A549 (cell line): ENCODE results near the gene PEX10. TPM values are rescaled to one million over a fixed set of nuclear protein-coding genes. Genes with fewer than 3 reads are reported as not detected.
A peak's percentile ranks its signal among the peaks of the same experiment; 100 is the strongest.

Experiments
- ATAC-seq, 2 experiments: fragments of 200-7000 bp in 1 of 2; fragments of >200 bp in 1 of 2; cut with Nextera tagmentation in 1 of 2; cut with Tn5 transposase in 1 of 2; 3 replicates each; pipeline versions ENCODE4 v1.8.0 to v1.9.1; 2018 to 2020; ENCODE audit warnings: mild to moderate bottlenecking in 1 of 2, moderate library complexity in 1 of 2
- CTCF ChIA-PET: fragments of 300-600 bp; sonication (Branson Sonifier 250); formaldehyde crosslinking; extraction: SDS; loops from one replicate; lab custom pipeline; 2021; ENCODE audit warnings: antibody characterized with exemption, inconsistent platforms; lab: Yijun Ruan, JAX
- POLR2A ChIA-PET: fragments of 350-600 bp; formaldehyde crosslinking; extraction: SDS; loops from one replicate; lab custom pipeline; 2021; ENCODE audit warnings: antibody characterized with exemption, inconsistent platforms; lab: Yijun Ruan, JAX
- DNase-seq, 2 experiments: peaks; one replicate each; pipeline versions ENCODE4 v3.0.0 to v3.0.0-alpha.2; 2011 to 2016; ENCODE audit warnings: low read depth in 1 of 2, low spot score in 1 of 2
- FAIRE-seq: peaks from 2 replicates; lab custom pipeline; 2011; peaks lifted over from hg19 to GRCh38; lab: Jason Lieb, UNC
- H3K27ac ChIP-seq, 2 experiments: fragments of >200 bp; sonication (Bioruptor Twin); formaldehyde crosslinking; 3 replicates each; pipeline ENCODE4 v1.5.1; 2016 to 2017
- H3K4me1 ChIP-seq: fragments of >200 bp; sonication (Bioruptor Twin); formaldehyde crosslinking; 3 replicates; pipeline ENCODE4 v1.6.1; 2016
- H3K4me2 ChIP-seq: fragments of >200 bp; sonication (Bioruptor Twin); formaldehyde crosslinking; 3 replicates; pipeline ENCODE4 v1.6.1; 2016
- H3K4me3 ChIP-seq: fragments of >200 bp; sonication (Bioruptor Twin); formaldehyde crosslinking; 3 replicates; pipeline ENCODE4 v1.5.1; 2016
- H3K9me3 ChIP-seq: fragments of >200 bp; sonication (Bioruptor Twin); formaldehyde crosslinking; 3 replicates; pipeline ENCODE4 v1.6.1; 2016
- ATOH8 ChIP-seq: fragments of 250-450 bp; sonication (Bioruptor Pico); IDR thresholded peaks from 2 replicates; pipeline ENCODE4 v1.5.0; 2020; ENCODE audit warnings: low read depth, mild to moderate bottlenecking, moderate library complexity
- BHLHE40 ChIP-seq: IDR thresholded peaks from 2 replicates; pipeline ENCODE4 v1.6.1; 2012; ENCODE audit warnings: low read depth, low read length, inconsistent platforms
- CHD2 ChIP-seq: fragments of 150-350 bp; IDR thresholded peaks from 2 replicates; pipeline ENCODE4 v1.6.1; 2014; ENCODE audit warnings: low read length; ENCODE audit not compliant: partially characterized antibody
- ELK1 ChIP-seq: fragments of 150-350 bp; IDR thresholded peaks from 2 replicates; pipeline ENCODE4 v1.6.1; 2014; ENCODE audit warnings: low read depth, mild to moderate bottlenecking, low read length
- FOSB ChIP-seq: fragments of 250-450 bp; sonication (Bioruptor Pico); IDR thresholded peaks from 2 replicates; pipeline ENCODE4 v1.5.0; 2020; ENCODE audit warnings: mild to moderate bottlenecking, moderate library complexity
- FOSL2 ChIP-seq, 2 experiments: fragments of 450-650 bp in 1 of 2; fragments of >200 bp in 1 of 2; sonication (Bioruptor Twin) in 1 of 2; formaldehyde crosslinking; IDR thresholded peaks; 2 replicates each; pipeline versions ENCODE4 v1.5.0 to v1.6.1; 2016 to 2020; ENCODE audit warnings: mild to moderate bottlenecking in 1 of 2, moderate library complexity in 1 of 2
- HDAC2 ChIP-seq: fragments of 200-600 bp; sonication (generic); IDR thresholded peaks from 2 replicates; pipeline ENCODE4 v1.6.1; 2016
- HOXA7 ChIP-seq: fragments of 250-450 bp; sonication (Bioruptor Pico); IDR thresholded peaks from 2 replicates; pipeline ENCODE4 v1.5.0; 2020; ENCODE audit warnings: mild to moderate bottlenecking, moderate library complexity
- HOXB13 ChIP-seq: fragments of 250-450 bp; sonication (Bioruptor Pico); IDR thresholded peaks from 2 replicates; pipeline ENCODE4 v1.5.0; 2020; ENCODE audit warnings: low read depth, mild to moderate bottlenecking, moderate library complexity
- JUN ChIP-seq, 2 experiments: fragments of >200 bp; sonication (Bioruptor Twin); formaldehyde crosslinking; IDR thresholded peaks; 2 replicates in 1 of 2; 3 replicates in 1 of 2; pipeline ENCODE4 v1.6.1; 2016 to 2017
- JUNB ChIP-seq: fragments of >200 bp; sonication (Bioruptor Twin); formaldehyde crosslinking; IDR thresholded peaks from 2 replicates; pipeline ENCODE4 v1.6.1; 2016
- KDM1A ChIP-seq: fragments of 200-600 bp; sonication (generic); IDR thresholded peaks from 2 replicates; pipeline ENCODE4 v1.6.1; 2016; ENCODE audit warnings: low read depth, mild to moderate bottlenecking
- MAFK ChIP-seq: fragments of 450-650 bp; IDR thresholded peaks from 2 replicates; pipeline ENCODE4 v1.6.1; 2014; ENCODE audit not compliant: partially characterized antibody
- MAZ ChIP-seq: fragments of 150-350 bp; IDR thresholded peaks from 2 replicates; pipeline ENCODE4 v1.6.1; 2014; ENCODE audit warnings: antibody characterized with exemption, low read depth, low read length, borderline replicate concordance
- MYC ChIP-seq: IDR thresholded peaks from 2 replicates; pipeline ENCODE4 v1.6.1; 2012; ENCODE audit warnings: mild to moderate bottlenecking, inconsistent platforms, low read length, improper control_type of control experiment, borderline replicate concordance
- NFE2L2 ChIP-seq: fragments of 150-350 bp; conservative IDR thresholded peaks from 2 replicates; pipeline ENCODE4 v1.6.1; 2014; ENCODE audit warnings: low read length
- NPAS2 ChIP-seq: fragments of 250-450 bp; sonication (Bioruptor Pico); IDR thresholded peaks from 2 replicates; pipeline ENCODE4 v1.8.0; 2022; ENCODE audit warnings: mild to moderate bottlenecking, moderate library complexity, borderline replicate concordance
- NR3C1 ChIP-seq: fragments of >200 bp; sonication (Bioruptor Twin); formaldehyde crosslinking; IDR thresholded peaks from 3 replicates; pipeline ENCODE4 v1.6.1; 2017
- RCOR1 ChIP-seq: fragments of 150-350 bp; IDR thresholded peaks from 2 replicates; pipeline ENCODE4 v1.6.1; 2014; ENCODE audit warnings: antibody characterized with exemption, low read length, low read depth
- TFCP2L1 ChIP-seq: fragments of 250-450 bp; sonication (Bioruptor Pico); IDR thresholded peaks from 2 replicates; pipeline ENCODE4 v1.5.0; 2021; ENCODE audit warnings: mild to moderate bottlenecking
- ZC3H11A ChIP-seq: fragments of 450-650 bp; IDR thresholded peaks from 2 replicates; pipeline ENCODE4 v1.6.1; 2014; ENCODE audit warnings: antibody characterized with exemption, mild to moderate bottlenecking
- ZFP36 ChIP-seq: fragments of 450-650 bp; IDR thresholded peaks from 2 replicates; pipeline ENCODE4 v1.6.1; 2014; ENCODE audit warnings: borderline replicate concordance; ENCODE audit not compliant: partially characterized antibody
- WGBS: methylation state at CpG from one replicate; pipeline ENCODE4 v1.1.6; 2017; ENCODE audit errors: missing lambda C conversion rate; 5-methylcytosine and 5-hydroxymethylcytosine counted together
- polyA plus RNA-seq, 4 experiments: library from polyadenylated mRNA; depleted of rRNA in 3 of 4; stranded (reverse); fragments of >200 nt; fragmentation: RNase III in 1 of 4; extraction: RNeasy Plus Mini Kit Qiagen cat#74134 plus additional on column Dnase treatment in 1 of 4; gene quantifications; 2 replicates in 3 of 4; 3 replicates in 1 of 4; pipeline ENCODE4 v1.2.3, GENCODE V29; 2011 to 2017
- TF ChIP-seq, protein P1 (sequence below): IDR thresholded peaks from 2 replicates; pipeline ENCODE4 v1.6.1; 2012
- TF ChIP-seq, protein P2 (sequence below): fragments of >200 bp; sonication (Bioruptor Twin); formaldehyde crosslinking; IDR thresholded peaks from 2 replicates; pipeline ENCODE4 v1.6.1; 2016

The PEX10 gene
- polyA plus RNA-seq, 2 of the 4 experiments (the other 2 are of a cell fraction): 12.3 to 20.2 TPM

DNA sequence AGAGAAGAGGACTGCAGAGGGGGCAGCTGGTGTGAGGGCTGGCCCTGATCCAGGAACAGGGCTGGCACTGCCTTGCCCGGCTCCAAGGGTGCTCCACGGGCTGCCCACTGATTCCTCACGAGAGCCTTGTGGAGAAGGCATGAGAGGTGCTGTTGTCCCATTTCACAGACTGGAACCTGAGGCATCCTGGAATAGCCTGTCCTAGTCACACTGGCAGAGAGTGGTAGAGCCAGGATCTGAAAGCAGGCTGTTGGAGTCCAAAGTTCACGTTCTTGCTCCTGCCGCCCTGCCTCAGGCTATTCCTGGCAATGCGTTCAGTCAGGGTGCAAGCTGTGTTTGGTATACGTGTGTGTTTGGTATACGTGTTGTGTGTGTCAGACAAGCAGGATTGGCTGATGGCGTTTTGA lies 18.9 kb downstream of the PEX10 start:
- Histone ChIP-seq H3K4me3 (peak overlapping the region; percentile 100; the same call in 2 of the 3 replicates), H3K27ac (peak overlapping the region in 1 of 2 experiments; percentile 98; a peak in 1 of 6 replicates), H3K4me1 (peaks cover 25% of the 10 kb centered on the region), H3K4me2 (peak overlapping the region; percentile 100)
- no peak for ATAC-seq
- 67% methylated on average over 9 of the region's 9 CpGs for WGBS
- no peak for FAIRE-seq
- POLR2A ChIA-PET: no interaction called here
- CTCF ChIA-PET: interaction anchor here (0.9 to 2.0 kb wide), 3 partner anchors 10 to 198 kb away, joined by 3 to 6 read pairs (median 5); no protein-coding TSS in a partner anchor
- TF ChIP-seq MYC (no peak), HOXB13 (CRISPR knock-in tag) (no peak), HDAC2 (no peak), NR3C1 (no peak), NFE2L2 (no peak), NPAS2 (no peak), JUNB (no peak), TFCP2L1 (CRISPR knock-in tag) (no peak), ZC3H11A (no peak), FOSB (CRISPR knock-in tag) (no peak), KDM1A (no peak), MAZ (no peak), MAFK (no peak)
- TF ChIP-seq, protein P1, sequence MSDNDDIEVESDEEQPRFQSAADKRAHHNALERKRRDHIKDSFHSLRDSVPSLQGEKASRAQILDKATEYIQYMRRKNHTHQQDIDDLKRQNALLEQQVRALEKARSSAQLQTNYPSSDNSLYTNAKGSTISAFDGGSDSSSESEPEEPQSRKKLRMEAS: no peak
- TF ChIP-seq, all 56 proteins: peak for 0
- no peaks in the 10 kb centered on the region for H3K9me3 ChIP-seq
- DNase-seq: no peak

DNA sequence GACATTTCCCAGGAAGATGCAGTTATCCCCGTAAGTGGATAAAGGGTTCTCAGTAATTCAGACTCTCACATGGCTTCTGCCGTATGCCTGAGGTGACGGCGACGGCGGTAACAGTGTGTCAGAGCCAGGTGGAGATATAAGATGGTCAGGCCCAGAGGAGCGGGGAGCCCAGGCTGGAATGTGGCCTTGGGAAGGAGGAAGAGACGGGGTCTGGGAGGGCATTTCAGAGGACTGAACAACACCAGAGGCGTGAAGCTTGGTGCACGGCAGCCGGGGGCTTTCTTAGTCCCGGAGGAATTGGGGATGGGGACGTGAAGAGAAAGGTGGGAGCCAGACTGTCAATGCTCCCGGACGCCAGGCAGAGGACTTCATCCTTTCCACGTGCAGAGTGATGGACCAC lies 19.7 kb downstream of the PEX10 start:
- no peak for TF ChIP-seq FOSL2 (IDR thresholded peaks at IDR 0.05)
- TF ChIP-seq FOSL2 (CRISPR knock-in tag; IDR thresholded peaks at IDR 0.05): no peak
- no peak for TF ChIP-seq ATOH8
- TF ChIP-seq FOSB (CRISPR knock-in tag): no peak
- TF ChIP-seq CHD2: no peak
- TF ChIP-seq RCOR1: no peak
- TF ChIP-seq HOXA7 (CRISPR knock-in tag): no peak
- TF ChIP-seq JUNB: no peak
- no peak for TF ChIP-seq BHLHE40
- no peak for TF ChIP-seq ZFP36
- TF ChIP-seq ELK1: no peak
- H3K27ac ChIP-seq: peak overlapping the region; percentile 98
- no peak for ATAC-seq
- peaks cover 25% of the 10 kb centered on the region for H3K4me1 ChIP-seq
- FAIRE-seq: no peak
- peak overlapping the region; percentile 100 for H3K4me2 ChIP-seq
- 65% methylated on average over 16 of the region's 16 CpGs for WGBS
- no peaks in the 10 kb centered on the region for H3K9me3 ChIP-seq
- peak overlapping the region; percentile 100 for H3K4me3 ChIP-seq
- ChIA-PET CTCF (interaction anchor here (0.6 to 4.4 kb wide), 2 partner anchors 11 to 155 kb away, joined by 3 to 32 read pairs; no protein-coding TSS in a partner anchor), POLR2A (no interaction called here)
- DNase-seq: no peak

DNA sequence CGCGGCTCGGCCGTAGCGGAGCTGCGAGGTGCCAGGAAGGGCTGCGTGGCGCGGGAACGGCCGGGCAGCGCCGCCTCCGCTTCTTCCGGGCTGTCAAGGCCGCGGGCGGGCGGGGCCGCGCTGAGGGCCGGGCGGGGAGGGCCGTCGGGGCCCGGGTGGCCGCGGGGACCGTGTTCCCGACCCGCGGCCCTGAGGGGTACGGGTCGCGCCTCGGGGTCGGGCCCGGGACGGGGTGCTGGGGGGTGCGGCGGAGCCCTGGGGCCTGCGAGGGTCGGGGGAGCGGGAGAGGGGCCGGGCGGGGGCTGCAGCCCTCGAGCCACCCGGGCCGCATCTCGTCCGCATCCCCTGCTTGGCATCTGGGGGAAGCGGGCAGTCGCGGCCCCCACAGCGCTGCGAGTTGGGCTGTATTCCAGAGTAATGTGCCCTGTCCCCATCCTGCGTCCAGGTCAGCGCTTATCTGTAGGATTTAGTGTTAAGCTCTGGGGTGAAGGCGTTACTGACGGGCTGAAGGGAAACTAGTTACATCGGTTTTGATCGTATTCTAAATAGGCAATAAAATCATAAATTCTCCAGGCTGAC lies 20.3 kb downstream of the PEX10 start:
- DNase-seq: peak in 1 of 2 experiments; percentile 4
- H3K4me3 ChIP-seq: peak overlapping the region; percentile 100
- peak overlapping the region; percentile 98 for H3K27ac ChIP-seq
- no peaks in the 10 kb centered on the region for H3K9me3 ChIP-seq
- peak in 1 of 2 experiments; percentile 14; a peak in 2 of 5 replicates for TF ChIP-seq JUN (IDR thresholded peaks at IDR 0.05)
- TF ChIP-seq, protein P2, sequence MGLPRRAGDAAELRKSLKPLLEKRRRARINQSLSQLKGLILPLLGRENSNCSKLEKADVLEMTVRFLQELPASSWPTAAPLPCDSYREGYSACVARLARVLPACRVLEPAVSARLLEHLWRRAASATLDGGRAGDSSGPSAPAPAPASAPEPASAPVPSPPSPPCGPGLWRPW: no peak
- CTCF ChIA-PET: interaction anchor here (0.6 to 16.3 kb wide), 5 partner anchors 11 to 330 kb away, joined by 3 to 267 read pairs (median 3); partner anchors contain the start of gene FAAP20
- POLR2A ChIA-PET: interaction anchor here (0.8 to 1.3 kb wide), 14 partner anchors 9 to 202 kb away, joined by 3 to 10 read pairs (median 4); partner anchors contain the start of gene FAAP20
- peaks cover 25% of the 10 kb centered on the region for H3K4me1 ChIP-seq
- FAIRE-seq: no peak
- 12% methylated on average over 6 of the region's 62 CpGs for WGBS
- H3K4me2 ChIP-seq: peak overlapping the region; percentile 100
- ATAC-seq: peak in 1 of 2 experiments; percentile 13; a peak in 3 of 6 replicates
